ENCODE data around the gene ULK2. TPM values are rescaled to one million over a fixed set of nuclear protein-coding genes. Genes with fewer than 3 reads are reported as not detected.

Gene ULK2
- 10.2 to 16.2 TPM (median 13.4 TPM) in 5 replicates for total RNA-seq (2022; extraction: Qiagen RNA extraction; ENCODE audit: low read depth)

DNA sequence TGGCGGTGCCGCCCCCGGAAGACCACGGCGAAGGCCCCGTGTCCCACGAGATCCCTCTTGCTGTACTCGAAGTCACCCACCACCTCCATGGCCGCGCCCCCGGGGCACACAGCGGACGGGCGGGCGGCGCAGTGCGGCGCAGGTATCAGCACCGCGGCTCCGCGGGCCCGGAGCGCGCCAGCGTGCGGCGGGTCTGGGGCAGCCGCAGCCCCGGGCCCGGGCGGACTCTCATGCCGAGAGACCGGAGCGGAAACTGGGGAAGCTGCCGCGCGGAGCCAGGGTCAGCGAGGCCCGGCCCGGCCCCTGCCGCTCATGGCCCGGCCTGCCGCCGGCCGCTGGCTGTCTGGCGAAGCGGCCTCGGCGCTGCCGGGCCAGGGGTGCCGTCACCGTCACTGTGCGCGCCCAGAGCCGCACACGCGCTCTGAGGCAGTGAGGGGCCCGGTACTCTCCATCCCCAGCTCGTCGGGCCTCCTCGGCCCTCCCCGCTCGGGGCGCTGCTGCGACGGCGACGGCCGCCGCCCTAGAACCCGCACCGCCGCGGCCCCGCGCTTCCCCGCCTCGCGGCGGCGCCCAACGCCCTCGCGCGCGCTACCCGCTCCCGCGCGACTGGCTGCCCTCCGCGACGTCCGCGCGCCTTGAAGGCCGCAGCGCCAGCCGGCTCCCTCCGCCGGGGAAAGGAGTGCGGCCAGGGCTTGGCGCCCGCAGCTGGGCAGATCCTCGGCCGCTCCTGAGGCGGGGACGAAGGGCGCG is at the start of gene ULK2:
Gene ULK2 (minus strand): TSS at position 608 of the 750 bp plus-strand sequence. CDS start 519 bp downstream, at position 89.

GRCh38 chr17:19747829-19748806 is 119.6 kb downstream of the ULK2 start, which contains the start of gene ALDH3A1:
TSS of gene ALDH3A1 (minus strand) at chr17:19748298. CDS start at chr17:19745129, 3,169 bp downstream.

Other genes with a start within 250 kb of the ULK2 start
- 152 to 175 TPM (median 165 TPM) in 5 replicates for gene ALDH3A2, start 219.2 kb downstream of the ULK2 start, total RNA-seq (2022; extraction: Qiagen RNA extraction; ENCODE audit: low read depth)
- 0.06 to 0.16 TPM (median 0.14 TPM) in 5 replicates for gene SLC47A2, start 151.4 kb downstream of the ULK2 start, total RNA-seq (2022; extraction: Qiagen RNA extraction; ENCODE audit: low read depth)
- 792 to 1,155 TPM (median 821 TPM) in 5 replicates for gene ALDH3A1, start 119.6 kb downstream of the ULK2 start, total RNA-seq (2022; extraction: Qiagen RNA extraction; ENCODE audit: low read depth)
- 17.6 to 21.3 TPM (median 20.7 TPM) in 5 replicates for gene AKAP10, start 109.9 kb upstream of the ULK2 start, total RNA-seq (2022; extraction: Qiagen RNA extraction; ENCODE audit: low read depth)
- gene SPECC1, start 141.4 kb upstream of the ULK2 start, total RNA-seq (2022; extraction: Qiagen RNA extraction; ENCODE audit: low read depth), result 47.6 to 63.9 TPM (median 49.1 TPM) in 5 replicates

All from A549 treated with CpdA at 1 μM for 4 hours (cell line).